Activated T-helper 2 cell treated with anti-CD3 and anti-CD28 coated beads, Interferon-gamma antibody, Interleukin-2, Interleukin-4, amounts not matched to agents 10 μg/mL and 5 μg/mL and 100 μg/mL, durations not matched to agents 14 hours and 24 hours and 36 hours (primary cell): Measurements from ENCODE around the gene KLF3. TPM values are rescaled to one million over a fixed set of nuclear protein-coding genes. Genes with fewer than 3 reads are reported as not detected.

ENCODE experiments used
- DNase-seq: peaks from one replicate; pipeline ENCODE4 v3.0.0; 2021; ENCODE audit warnings: low spot score
- H3K27ac Mint-ChIP-seq: one replicate; pipeline ENCODE4 v1.8.0; 2021; ENCODE audit warnings: mixed read lengths
- H3K27me3 Mint-ChIP-seq: one replicate; pipeline ENCODE4 v1.8.0; 2021; ENCODE audit warnings: low read depth, mixed read lengths
- H3K36me3 Mint-ChIP-seq: one replicate; pipeline ENCODE4 v1.8.0; 2021; ENCODE audit warnings: low read depth, mixed read lengths
- H3K4me1 Mint-ChIP-seq: one replicate; pipeline ENCODE4 v1.8.0; 2021; ENCODE audit warnings: low read depth, mixed read lengths
- H3K4me3 Mint-ChIP-seq: one replicate; pipeline ENCODE4 v1.8.0; 2021; ENCODE audit warnings: low read depth, mild to moderate bottlenecking, moderate library complexity, mixed read lengths
- H3K9me3 Mint-ChIP-seq: one replicate; pipeline ENCODE4 v1.8.0; 2021; ENCODE audit warnings: mixed read lengths
- intact Hi-C: fragments of 100-400 bp; cut with micrococcal nuclease; formaldehyde crosslinking; loops from one replicate; pipeline ENCODE4 v1.15.1; 2023
- total RNA-seq: library from RNA; stranded (reverse); gene quantifications from 2 replicates; pipeline ENCODE4 v1.2.3, GENCODE V29; 2022

The KLF3 gene
- total RNA-seq, 1 donor from 2014 or later, result 0.71 TPM

GRCh38 chr4:38682336-38682735 lies 18.3 kb downstream of the KLF3 start:
- intact Hi-C loops, result no loop called here
- DNase-seq, result no peak
- H3K4me3 Mint-ChIP-seq, result no peak overlapping the region
- no peaks in the 10 kb centered on the region for H3K36me3 Mint-ChIP-seq
- no peaks in the 10 kb centered on the region for H3K9me3 Mint-ChIP-seq
- H3K4me1 Mint-ChIP-seq, result peaks cover 10% of the 10 kb centered on the region
- no peak overlapping the region for H3K27ac Mint-ChIP-seq
- peaks cover 9% of the 10 kb centered on the region for H3K27me3 Mint-ChIP-seq

- Mint-ChIP-seq H3K27ac (no peak overlapping the region), H3K27me3 (peaks cover 9% of the 10 kb centered on the region), H3K9me3 (no peaks in the 10 kb centered on the region), H3K4me1 (peaks cover 14% of the 10 kb centered on the region), H3K4me3 (no peak overlapping the region), H3K36me3 (no peaks in the 10 kb centered on the region)
- DNase-seq, result no peak
- intact Hi-C loops, result no loop called here
Observed at GRCh38 chr4:38683276-38683675, 19.3 kb downstream of the KLF3 start.

- H3K4me3 Mint-ChIP-seq, result no peak overlapping the region
- no peak overlapping the region for H3K27ac Mint-ChIP-seq
- H3K4me1 Mint-ChIP-seq, result peaks cover 14% of the 10 kb centered on the region
Observed at GRCh38 chr4:38684271-38684670, 20.3 kb downstream of the KLF3 start.

GRCh38 chr4:38684951-38685844 lies 21.2 kb downstream of the KLF3 start:
- DNase-seq, result no peak
- no peaks in the 10 kb centered on the region for H3K27me3 Mint-ChIP-seq
- intact Hi-C loops, result no loop called here
- no peak overlapping the region for H3K4me3 Mint-ChIP-seq
- no peaks in the 10 kb centered on the region for H3K9me3 Mint-ChIP-seq
- peaks cover 14% of the 10 kb centered on the region for H3K4me1 Mint-ChIP-seq
- no peak overlapping the region for H3K27ac Mint-ChIP-seq
- H3K36me3 Mint-ChIP-seq, result peaks cover 5% of the 10 kb centered on the region

More at GRCh38 chr4:38684271-38684670, 20.3 kb downstream of the KLF3 start:
- peaks cover 1% of the 10 kb centered on the region for H3K27me3 Mint-ChIP-seq
- peaks cover 5% of the 10 kb centered on the region for H3K36me3 Mint-ChIP-seq
- no peak for DNase-seq
- no peaks in the 10 kb centered on the region for H3K9me3 Mint-ChIP-seq
- intact Hi-C loops, result no loop called here

- DNase-seq, result no peak
- Mint-ChIP-seq H3K4me3 (no peak overlapping the region), H3K27me3 (no peaks in the 10 kb centered on the region), H3K9me3 (no peaks in the 10 kb centered on the region), H3K36me3 (peaks cover 5% of the 10 kb centered on the region), H3K4me1 (peaks cover 14% of the 10 kb centered on the region), H3K27ac (no peak overlapping the region)
- intact Hi-C loops, result no loop called here
Observed at GRCh38 chr4:38686682-38687081, 22.7 kb downstream of the KLF3 start.

GRCh38 chr4:38687571-38688011 lies 23.6 kb downstream of the KLF3 start:
- Mint-ChIP-seq H3K27me3 (no peaks in the 10 kb centered on the region), H3K27ac (no peak overlapping the region), H3K4me3 (no peak overlapping the region), H3K36me3 (peaks cover 5% of the 10 kb centered on the region), H3K4me1 (peaks cover 14% of the 10 kb centered on the region), H3K9me3 (no peaks in the 10 kb centered on the region)
- no peak for DNase-seq
- intact Hi-C loops, result no loop called here

- Mint-ChIP-seq H3K4me3 (no peak overlapping the region), H3K27me3 (no peaks in the 10 kb centered on the region), H3K4me1 (peaks cover 13% of the 10 kb centered on the region), H3K27ac (no peak overlapping the region), H3K9me3 (no peaks in the 10 kb centered on the region), H3K36me3 (peaks cover 5% of the 10 kb centered on the region)
- intact Hi-C loops, result no loop called here
- no peak for DNase-seq
Observed at GRCh38 chr4:38688676-38689355, 24.8 kb downstream of the KLF3 start.

GRCh38 chr4:38691251-38692008 lies 27.4 kb downstream of the KLF3 start:
- intact Hi-C loops, result no loop called here
- Mint-ChIP-seq H3K4me3 (no peak overlapping the region), H3K4me1 (peaks cover 7% of the 10 kb centered on the region), H3K9me3 (no peaks in the 10 kb centered on the region), H3K27ac (no peak overlapping the region), H3K36me3 (peaks cover 5% of the 10 kb centered on the region), H3K27me3 (peaks cover 8% of the 10 kb centered on the region)
- DNase-seq, result no peak

- Mint-ChIP-seq H3K36me3 (peaks cover 9% of the 10 kb centered on the region), H3K9me3 (no peaks in the 10 kb centered on the region), H3K4me1 (peaks cover 3% of the 10 kb centered on the region), H3K27me3 (peaks cover 12% of the 10 kb centered on the region), H3K4me3 (no peak overlapping the region), H3K27ac (no peak overlapping the region)
- intact Hi-C loops, result no loop called here
- DNase-seq, result no peak
Observed at GRCh38 chr4:38692421-38692820, 28.4 kb downstream of the KLF3 start.

- intact Hi-C loops, result no loop called here
- no peaks in the 10 kb centered on the region for H3K9me3 Mint-ChIP-seq
- DNase-seq, result no peak
- peaks cover 12% of the 10 kb centered on the region for H3K27me3 Mint-ChIP-seq
- no peak overlapping the region for H3K4me3 Mint-ChIP-seq
- no peak overlapping the region for H3K27ac Mint-ChIP-seq
- H3K36me3 Mint-ChIP-seq, result peaks cover 13% of the 10 kb centered on the region
- no peaks in the 10 kb centered on the region for H3K4me1 Mint-ChIP-seq
Observed at GRCh38 chr4:38693569-38693968, 29.6 kb downstream of the KLF3 start.

GRCh38 chr4:38694330-38694729 lies 30.3 kb downstream of the KLF3 start:
- intact Hi-C loops, result no loop called here
- Mint-ChIP-seq H3K4me1 (no peaks in the 10 kb centered on the region), H3K9me3 (no peaks in the 10 kb centered on the region), H3K27ac (no peak overlapping the region), H3K36me3 (peaks cover 9% of the 10 kb centered on the region), H3K27me3 (peaks cover 14% of the 10 kb centered on the region), H3K4me3 (no peak overlapping the region)
- DNase-seq, result no peak

- Mint-ChIP-seq H3K27ac (no peak overlapping the region), H3K27me3 (peaks cover 21% of the 10 kb centered on the region), H3K9me3 (no peaks in the 10 kb centered on the region), H3K4me3 (no peak overlapping the region), H3K36me3 (peaks cover 9% of the 10 kb centered on the region), H3K4me1 (no peaks in the 10 kb centered on the region)
- no peak for DNase-seq
- intact Hi-C loops, result no loop called here
Observed at GRCh38 chr4:38695809-38696208, 31.8 kb downstream of the KLF3 start.
